ENCODE measurements around the gene UTP3.

DNA sequence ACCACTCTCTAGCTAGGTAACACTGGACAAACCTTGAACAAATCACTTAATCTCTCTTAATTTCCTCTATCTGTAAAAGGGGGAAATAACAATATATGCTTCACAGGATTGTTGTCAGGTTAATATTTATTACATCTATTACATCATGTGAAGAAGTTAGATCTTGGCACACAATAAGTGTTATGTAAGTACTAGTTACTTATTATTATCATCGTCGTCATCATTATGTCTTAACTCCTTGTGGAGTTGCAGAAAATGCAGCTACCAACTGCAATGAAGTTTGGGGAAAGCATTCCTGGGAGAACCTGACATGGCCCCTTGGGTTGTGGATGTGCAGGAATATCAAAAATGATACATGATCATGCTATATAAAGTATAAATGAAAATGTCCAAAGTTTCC, 17.2 kb upstream of the UTP3 start:
- TF ChIP-seq, protein P1, sequence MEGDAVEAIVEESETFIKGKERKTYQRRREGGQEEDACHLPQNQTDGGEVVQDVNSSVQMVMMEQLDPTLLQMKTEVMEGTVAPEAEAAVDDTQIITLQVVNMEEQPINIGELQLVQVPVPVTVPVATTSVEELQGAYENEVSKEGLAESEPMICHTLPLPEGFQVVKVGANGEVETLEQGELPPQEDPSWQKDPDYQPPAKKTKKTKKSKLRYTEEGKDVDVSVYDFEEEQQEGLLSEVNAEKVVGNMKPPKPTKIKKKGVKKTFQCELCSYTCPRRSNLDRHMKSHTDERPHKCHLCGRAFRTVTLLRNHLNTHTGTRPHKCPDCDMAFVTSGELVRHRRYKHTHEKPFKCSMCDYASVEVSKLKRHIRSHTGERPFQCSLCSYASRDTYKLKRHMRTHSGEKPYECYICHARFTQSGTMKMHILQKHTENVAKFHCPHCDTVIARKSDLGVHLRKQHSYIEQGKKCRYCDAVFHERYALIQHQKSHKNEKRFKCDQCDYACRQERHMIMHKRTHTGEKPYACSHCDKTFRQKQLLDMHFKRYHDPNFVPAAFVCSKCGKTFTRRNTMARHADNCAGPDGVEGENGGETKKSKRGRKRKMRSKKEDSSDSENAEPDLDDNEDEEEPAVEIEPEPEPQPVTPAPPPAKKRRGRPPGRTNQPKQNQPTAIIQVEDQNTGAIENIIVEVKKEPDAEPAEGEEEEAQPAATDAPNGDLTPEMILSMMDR (IDR thresholded peaks at IDR 0.05): no peak
- no peak for TF ChIP-seq POLR2A (IDR thresholded peaks at IDR 0.05)

Data from transverse colon (tissue), 3 donors.